ENCODE measurements around the gene CFAP61.

CFAP61 gene

GRCh38 chr20:20331156-20331555, 278.8 kb downstream of the CFAP61 start:
- peaks cover 5% of the 10 kb centered on the region for H3K36me3 ChIP-seq (replicated peaks; ENCODE audit: low read depth, low read length)
- peaks cover 7% of the 10 kb centered on the region; the same call in 1 of the 2 replicates for H3K9me3 ChIP-seq (ENCODE audit: insufficient read depth, low read length)
- H3K4me3 ChIP-seq (ENCODE audit: low read length) = no peak overlapping the region
- no peak overlapping the region for H2AFZ ChIP-seq (ENCODE audit: low read depth, low read length)
- no peak overlapping the region for H3K27ac ChIP-seq (ENCODE audit: low read length)
- peaks cover 9% of the 10 kb centered on the region; the same call in 1 of the 2 replicates for H3K27me3 ChIP-seq (ENCODE audit: low read depth, low read length)
- H4K20me1 ChIP-seq (ENCODE audit: insufficient read depth, low read length) = no peaks in the 10 kb centered on the region
- H3K4me2 ChIP-seq (ENCODE audit: low read length) = no peak overlapping the region
- H3K4me1 ChIP-seq (ENCODE audit: low read length) = peaks cover 18% of the 10 kb centered on the region
- no peaks in the 10 kb centered on the region for H3K79me2 ChIP-seq (ENCODE audit: low read length)
- no peak for TF ChIP-seq EZH2phosphoT487 (IDR thresholded peaks at IDR 0.05; ENCODE audit: low read depth)
- TF ChIP-seq CTCF (IDR thresholded peaks at IDR 0.05; ENCODE audit: low read depth, low read length) = no peak
- no peak overlapping the region for H3K9ac ChIP-seq (ENCODE audit: low read length)

- H3K27ac ChIP-seq (ENCODE audit: low read length) = no peak overlapping the region
- 0 out of 2 replicates have a peak, but pooled peaks cover 4% of the 10 kb centered on the region for H3K27me3 ChIP-seq (ENCODE audit: low read depth, low read length)
- H2AFZ ChIP-seq (ENCODE audit: low read depth, low read length) = no peak overlapping the region
- H3K9me3 ChIP-seq (ENCODE audit: insufficient read depth, low read length) = peaks cover 7% of the 10 kb centered on the region; the same call in 1 of the 2 replicates
- H3K79me2 ChIP-seq (ENCODE audit: low read length) = no peaks in the 10 kb centered on the region
- H3K36me3 ChIP-seq (replicated peaks; ENCODE audit: low read depth, low read length) = peaks cover 5% of the 10 kb centered on the region
- no peak overlapping the region for H3K4me3 ChIP-seq (ENCODE audit: low read length)
- TF ChIP-seq CTCF (IDR thresholded peaks at IDR 0.05; ENCODE audit: low read depth, low read length) (no peak), EZH2phosphoT487 (IDR thresholded peaks at IDR 0.05; ENCODE audit: low read depth) (no peak)
- no peak overlapping the region for H3K9ac ChIP-seq (ENCODE audit: low read length)
- no peaks in the 10 kb centered on the region for H4K20me1 ChIP-seq (ENCODE audit: insufficient read depth, low read length)
- H3K4me1 ChIP-seq (ENCODE audit: low read length) = peaks cover 18% of the 10 kb centered on the region
- H3K4me2 ChIP-seq (ENCODE audit: low read length) = no peak overlapping the region
These were observed 279.5 kb downstream of the CFAP61 start for GRCh38 chr20:20331817-20332216.

GRCh38 chr20:20333866-20334265, 281.5 kb downstream of the CFAP61 start:
- Histone ChIP-seq H2AFZ (ENCODE audit: low read depth, low read length) (no peak overlapping the region), H3K4me2 (ENCODE audit: low read length) (peak overlapping the region; percentile 67), H3K36me3 (replicated peaks; ENCODE audit: low read depth, low read length) (peaks cover 5% of the 10 kb centered on the region)

GRCh38 chr20:20334489-20334888, 282.2 kb downstream of the CFAP61 start:
- Histone ChIP-seq H3K4me2 (ENCODE audit: low read length) (peak overlapping the region; percentile 67), H3K9ac (ENCODE audit: low read length) (no peak overlapping the region), H3K79me2 (ENCODE audit: low read length) (no peaks in the 10 kb centered on the region), H3K36me3 (replicated peaks; ENCODE audit: low read depth, low read length) (peaks cover 5% of the 10 kb centered on the region), H3K4me3 (ENCODE audit: low read length) (peak overlapping the region; percentile 51), H4K20me1 (ENCODE audit: insufficient read depth, low read length) (no peaks in the 10 kb centered on the region), H3K4me1 (ENCODE audit: low read length) (peaks cover 18% of the 10 kb centered on the region), H3K27me3 (ENCODE audit: low read depth, low read length) (0 out of 2 replicates have a peak, but pooled peaks cover 4% of the 10 kb centered on the region), H3K9me3 (ENCODE audit: insufficient read depth, low read length) (peaks cover 7% of the 10 kb centered on the region; the same call in 1 of the 2 replicates), H2AFZ (ENCODE audit: low read depth, low read length) (no peak overlapping the region), H3K27ac (ENCODE audit: low read length) (peak overlapping the region; percentile 29)
- no peak for TF ChIP-seq EZH2phosphoT487 (IDR thresholded peaks at IDR 0.05; ENCODE audit: low read depth)
- no peak for TF ChIP-seq CTCF (IDR thresholded peaks at IDR 0.05; ENCODE audit: low read depth, low read length)

More at GRCh38 chr20:20333866-20334265, 281.5 kb downstream of the CFAP61 start:
- no peak overlapping the region for H3K9ac ChIP-seq (ENCODE audit: low read length)
- H3K4me1 ChIP-seq (ENCODE audit: low read length) = peaks cover 18% of the 10 kb centered on the region
- no peaks in the 10 kb centered on the region for H3K79me2 ChIP-seq (ENCODE audit: low read length)
- H4K20me1 ChIP-seq (ENCODE audit: insufficient read depth, low read length) = no peaks in the 10 kb centered on the region
- TF ChIP-seq CTCF (IDR thresholded peaks at IDR 0.05; ENCODE audit: low read depth, low read length) = no peak
- TF ChIP-seq EZH2phosphoT487 (IDR thresholded peaks at IDR 0.05; ENCODE audit: low read depth) = no peak
- H3K27ac ChIP-seq (ENCODE audit: low read length) = no peak overlapping the region
- H3K4me3 ChIP-seq (ENCODE audit: low read length) = peak overlapping the region; percentile 51; the same call in 1 of the 2 replicates
- 0 out of 2 replicates have a peak, but pooled peaks cover 4% of the 10 kb centered on the region for H3K27me3 ChIP-seq (ENCODE audit: low read depth, low read length)
- peaks cover 7% of the 10 kb centered on the region; the same call in 1 of the 2 replicates for H3K9me3 ChIP-seq (ENCODE audit: insufficient read depth, low read length)

All from OCI-LY3 (cell line).